Colonic mucosa (tissue), 4 donors: ENCODE results near the gene DRAXIN. TPM values are rescaled to one million over a fixed set of nuclear protein-coding genes. Genes with fewer than 3 reads are reported as not detected.

Source experiments
- DNase-seq: peaks from one replicate; pipeline ENCODE4 v3.0.0-alpha.2; 2020
- H3K27ac ChIP-seq: fragments of 200-600 bp; one replicate; pipeline ENCODE4 v1.8.0; 2021
- H3K27me3 ChIP-seq: fragments of 200-600 bp; one replicate; pipeline ENCODE4 v1.8.0; 2021
- H3K36me3 ChIP-seq: fragments of 200-600 bp; one replicate; pipeline ENCODE4 v1.8.0; 2021
- H3K4me1 ChIP-seq: fragments of 200-600 bp; one replicate; pipeline ENCODE4 v1.8.0; 2021; ENCODE audit warnings: mild to moderate bottlenecking
- H3K4me3 ChIP-seq: fragments of 200-600 bp; one replicate; pipeline ENCODE4 v1.8.0; 2021
- H3K9ac ChIP-seq, 2 donors: one replicate each; pipeline ENCODE4 v1.7.0; 2013; ENCODE audit warnings: control low read depth in 2 of 2, low read depth in 2 of 2, low read length in 2 of 2
- H3K9me3 ChIP-seq: fragments of 200-600 bp; one replicate; pipeline ENCODE4 v1.8.0; 2021
- intact Hi-C: fragments of 100-400 bp; cut with DNase I; formaldehyde crosslinking; loops from one replicate; pipeline ENCODE4 v1.14.1; 2022
- total RNA-seq, 2 donors: library from RNA; stranded (reverse); fragmentation: NEBNext Ultra II Directional in 1 of 2; extraction: Animal tissue kit (Norgen Biotek cat#: 25700) in 1 of 2; gene quantifications; one replicate each; pipeline ENCODE4 v1.2.1, GENCODE V29; 2021
- TF ChIP-seq, protein P1 (sequence below): fragments of 200-600 bp; IDR thresholded peaks from one replicate; pipeline ENCODE4 v1.8.0; 2022; ENCODE audit warnings: antibody characterized with exemption, mild to moderate bottlenecking
- donor health status: healthy.
- donor health status: DM: no; HTN: no; CAD: no.
- donor health status: DM: no; HTN: no; CAD: no.

DRAXIN gene
- total RNA-seq, 2 donors from 2014 or later, result 0.05 TPM

DNA sequence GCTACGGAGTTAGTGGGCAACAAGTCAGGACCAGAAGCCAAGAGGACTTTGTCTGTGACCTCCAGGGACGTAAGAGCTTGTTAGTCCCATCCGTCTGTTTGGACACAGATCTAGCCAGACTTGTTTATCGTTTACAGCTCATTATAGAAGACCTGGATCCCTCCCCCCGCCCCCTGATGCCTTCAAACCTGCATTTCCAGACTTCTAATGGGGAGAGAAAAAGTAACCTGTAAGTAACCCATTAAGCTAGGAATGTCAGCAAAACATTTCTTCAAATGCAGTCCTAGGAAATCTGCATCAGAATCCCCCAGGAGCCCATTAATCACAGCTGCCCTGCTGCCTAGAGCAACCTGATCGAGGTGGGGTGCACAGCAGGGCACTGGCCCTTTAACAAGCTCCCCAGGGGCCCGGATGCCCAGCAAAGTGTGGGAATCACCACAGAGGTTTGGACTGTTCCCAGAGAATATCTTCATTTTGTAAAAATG, 9.2 kb upstream of the DRAXIN start:
- Histone ChIP-seq H3K9me3 (no peaks in the 10 kb centered on the region), H3K9ac (no peak overlapping the region), H3K4me3 (no peak overlapping the region), H3K36me3 (no peaks in the 10 kb centered on the region), H3K4me1 (no peaks in the 10 kb centered on the region), H3K27ac (no peak overlapping the region), H3K27me3 (peaks cover 5% of the 10 kb centered on the region)
- TF ChIP-seq, protein P1, sequence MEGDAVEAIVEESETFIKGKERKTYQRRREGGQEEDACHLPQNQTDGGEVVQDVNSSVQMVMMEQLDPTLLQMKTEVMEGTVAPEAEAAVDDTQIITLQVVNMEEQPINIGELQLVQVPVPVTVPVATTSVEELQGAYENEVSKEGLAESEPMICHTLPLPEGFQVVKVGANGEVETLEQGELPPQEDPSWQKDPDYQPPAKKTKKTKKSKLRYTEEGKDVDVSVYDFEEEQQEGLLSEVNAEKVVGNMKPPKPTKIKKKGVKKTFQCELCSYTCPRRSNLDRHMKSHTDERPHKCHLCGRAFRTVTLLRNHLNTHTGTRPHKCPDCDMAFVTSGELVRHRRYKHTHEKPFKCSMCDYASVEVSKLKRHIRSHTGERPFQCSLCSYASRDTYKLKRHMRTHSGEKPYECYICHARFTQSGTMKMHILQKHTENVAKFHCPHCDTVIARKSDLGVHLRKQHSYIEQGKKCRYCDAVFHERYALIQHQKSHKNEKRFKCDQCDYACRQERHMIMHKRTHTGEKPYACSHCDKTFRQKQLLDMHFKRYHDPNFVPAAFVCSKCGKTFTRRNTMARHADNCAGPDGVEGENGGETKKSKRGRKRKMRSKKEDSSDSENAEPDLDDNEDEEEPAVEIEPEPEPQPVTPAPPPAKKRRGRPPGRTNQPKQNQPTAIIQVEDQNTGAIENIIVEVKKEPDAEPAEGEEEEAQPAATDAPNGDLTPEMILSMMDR, result no peak
- intact Hi-C loops, result no loop called here
- no peak for DNase-seq

DNA sequence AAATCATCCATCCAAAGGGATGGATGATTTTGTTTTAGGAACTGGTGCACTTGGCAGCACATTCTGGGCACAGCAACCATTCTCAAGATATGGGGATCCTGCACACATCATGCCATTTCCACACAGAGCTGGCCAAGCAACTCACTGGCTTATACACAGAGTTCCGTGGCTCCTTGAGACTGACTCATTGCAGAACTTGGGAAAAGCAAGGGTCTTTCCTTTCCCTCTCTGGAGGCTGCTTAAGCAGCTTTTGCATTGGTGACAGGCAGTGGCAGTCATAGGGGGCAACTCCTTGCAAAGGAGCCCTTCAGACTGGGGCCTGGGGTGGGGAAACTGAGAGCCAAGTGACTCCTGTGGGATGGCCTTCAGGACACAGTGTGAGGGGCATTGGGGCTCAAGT, 8.7 kb upstream of the DRAXIN start:
- Histone ChIP-seq H3K9ac (no peak overlapping the region), H3K27ac (no peak overlapping the region), H3K27me3 (peaks cover 5% of the 10 kb centered on the region), H3K36me3 (no peaks in the 10 kb centered on the region), H3K4me1 (no peaks in the 10 kb centered on the region), H3K9me3 (no peaks in the 10 kb centered on the region), H3K4me3 (no peak overlapping the region)
- no peak for DNase-seq
- intact Hi-C loops, result no loop called here
- TF ChIP-seq, protein P1, result no peak

DNA sequence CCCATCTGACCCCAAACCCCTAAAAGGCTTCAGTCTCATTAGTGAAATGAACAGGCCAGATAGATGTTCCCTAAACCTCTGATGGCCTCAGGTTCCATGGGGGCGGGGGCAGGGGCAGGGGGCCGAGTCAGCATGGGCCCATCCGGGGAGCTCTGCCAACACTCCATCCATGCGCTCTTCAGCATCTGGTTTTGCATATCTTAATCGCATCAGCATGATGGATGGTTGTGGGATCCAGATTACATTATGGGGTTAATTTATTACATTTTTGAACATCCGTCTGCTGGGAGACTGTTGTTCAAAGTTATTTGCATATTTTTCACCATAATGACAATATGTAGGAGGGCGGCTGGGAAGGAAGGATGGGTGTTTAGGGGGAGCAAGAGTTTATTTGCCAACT, 7.4 kb upstream of the DRAXIN start:
- Histone ChIP-seq H3K9me3 (no peaks in the 10 kb centered on the region), H3K9ac (no peak overlapping the region), H3K36me3 (no peaks in the 10 kb centered on the region), H3K27ac (no peak overlapping the region), H3K27me3 (peaks cover 5% of the 10 kb centered on the region), H3K4me3 (no peak overlapping the region), H3K4me1 (no peaks in the 10 kb centered on the region)
- TF ChIP-seq, protein P1, result no peak
- no peak for DNase-seq
- intact Hi-C loops, result no loop called here

DNA sequence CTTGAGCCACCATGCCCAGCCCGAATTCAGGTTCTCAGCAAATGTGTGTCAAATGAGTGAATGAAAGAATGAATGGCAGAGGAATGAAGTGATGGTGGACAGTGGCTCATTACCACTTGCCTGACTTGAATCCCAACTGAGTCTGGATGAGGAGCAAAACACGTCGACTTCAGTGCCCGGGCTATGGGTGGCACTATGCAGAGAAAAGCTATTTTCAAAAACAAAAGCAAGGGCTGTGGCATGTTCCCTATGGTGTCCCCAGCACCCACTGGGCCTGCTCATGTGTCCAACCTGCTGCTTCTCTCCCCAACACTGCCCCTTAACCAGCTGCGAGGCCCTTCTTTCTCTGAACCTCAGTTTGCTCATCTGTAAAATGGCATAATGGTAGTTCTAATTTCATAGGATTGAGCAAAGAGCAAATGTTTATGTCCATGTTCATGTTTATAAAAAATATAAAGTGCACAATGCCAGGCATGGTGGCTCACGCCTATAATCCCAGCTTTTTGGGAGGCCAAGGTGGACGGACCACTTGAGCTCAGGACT, 6.2 kb upstream of the DRAXIN start:
- H3K9ac ChIP-seq, result no peak overlapping the region
- no peak overlapping the region for H3K4me3 ChIP-seq
- no peak for DNase-seq
- peaks cover 7% of the 10 kb centered on the region for H3K27me3 ChIP-seq
- no peaks in the 10 kb centered on the region for H3K4me1 ChIP-seq
- H3K36me3 ChIP-seq, result no peaks in the 10 kb centered on the region
- no peaks in the 10 kb centered on the region for H3K9me3 ChIP-seq
- no peak overlapping the region for H3K27ac ChIP-seq
- TF ChIP-seq, protein P1, result no peak
- intact Hi-C loops, result no loop called here

DNA sequence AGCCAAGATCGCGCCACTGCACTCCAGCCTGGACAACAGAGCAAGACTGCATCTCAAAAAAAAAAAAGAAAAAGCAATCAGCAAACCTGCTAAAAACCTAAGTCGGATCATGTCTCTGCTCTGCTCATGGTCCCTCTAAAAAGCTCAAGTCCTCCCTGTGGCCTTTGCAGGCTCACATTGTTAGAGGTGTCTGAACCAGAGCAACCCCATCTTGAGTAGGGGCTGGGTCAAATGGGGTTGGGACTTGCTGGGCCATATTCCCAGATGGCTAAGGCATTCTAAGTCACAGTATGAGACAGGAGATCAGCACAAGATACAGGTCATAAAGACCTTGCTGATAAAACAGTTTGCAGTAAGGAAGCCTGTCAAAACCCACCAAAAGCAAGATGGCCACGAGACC, 3.0 kb upstream of the DRAXIN start:
- H3K27ac ChIP-seq, result no peak overlapping the region
- H3K4me3 ChIP-seq, result no peak overlapping the region
- peaks cover 32% of the 10 kb centered on the region for H3K27me3 ChIP-seq
- no peak overlapping the region for H3K9ac ChIP-seq
- DNase-seq, result no peak
- TF ChIP-seq, protein P1, result no peak
- H3K4me1 ChIP-seq, result peaks cover 3% of the 10 kb centered on the region
- intact Hi-C loops, result no loop called here
- no peaks in the 10 kb centered on the region for H3K36me3 ChIP-seq
- no peaks in the 10 kb centered on the region for H3K9me3 ChIP-seq
